Measurements from ENCODE around the gene SCGB3A1.

GRCh38 chr5:180548563-180548962 lies 42.7 kb downstream of the SCGB3A1 start:
- TF ChIP-seq, protein P1, sequence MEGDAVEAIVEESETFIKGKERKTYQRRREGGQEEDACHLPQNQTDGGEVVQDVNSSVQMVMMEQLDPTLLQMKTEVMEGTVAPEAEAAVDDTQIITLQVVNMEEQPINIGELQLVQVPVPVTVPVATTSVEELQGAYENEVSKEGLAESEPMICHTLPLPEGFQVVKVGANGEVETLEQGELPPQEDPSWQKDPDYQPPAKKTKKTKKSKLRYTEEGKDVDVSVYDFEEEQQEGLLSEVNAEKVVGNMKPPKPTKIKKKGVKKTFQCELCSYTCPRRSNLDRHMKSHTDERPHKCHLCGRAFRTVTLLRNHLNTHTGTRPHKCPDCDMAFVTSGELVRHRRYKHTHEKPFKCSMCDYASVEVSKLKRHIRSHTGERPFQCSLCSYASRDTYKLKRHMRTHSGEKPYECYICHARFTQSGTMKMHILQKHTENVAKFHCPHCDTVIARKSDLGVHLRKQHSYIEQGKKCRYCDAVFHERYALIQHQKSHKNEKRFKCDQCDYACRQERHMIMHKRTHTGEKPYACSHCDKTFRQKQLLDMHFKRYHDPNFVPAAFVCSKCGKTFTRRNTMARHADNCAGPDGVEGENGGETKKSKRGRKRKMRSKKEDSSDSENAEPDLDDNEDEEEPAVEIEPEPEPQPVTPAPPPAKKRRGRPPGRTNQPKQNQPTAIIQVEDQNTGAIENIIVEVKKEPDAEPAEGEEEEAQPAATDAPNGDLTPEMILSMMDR (IDR thresholded peaks at IDR 0.05), result no peak
- TF ChIP-seq POLR2AphosphoS5 (IDR thresholded peaks at IDR 0.05), result no peak
